ENCODE data around the gene BPIFA3. TPM values are rescaled to one million over a fixed set of nuclear protein-coding genes. Genes with fewer than 3 reads are reported as not detected.

Gene BPIFA3
- total RNA-seq = not detected
- long read RNA-seq = 0 reads

DNA sequence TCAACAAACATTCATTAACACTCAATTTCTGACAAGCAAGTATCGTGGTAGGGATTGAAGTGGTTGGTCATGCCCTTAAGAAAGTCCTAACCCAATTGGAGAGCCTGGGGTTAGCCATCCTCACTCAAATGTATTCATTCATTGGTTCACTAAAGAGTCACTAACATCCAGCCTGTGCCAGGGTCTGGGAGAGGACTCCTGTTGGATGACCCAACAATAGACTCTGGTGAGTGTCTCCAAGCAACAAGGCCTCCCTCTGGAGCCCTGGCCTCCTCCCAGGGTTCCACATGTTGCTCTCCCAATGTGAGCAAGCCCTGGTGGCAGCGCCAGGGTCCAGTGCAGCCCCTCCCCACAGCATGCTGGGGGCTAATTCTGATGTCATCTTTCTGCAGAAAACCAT lies at the start of gene BPIFA3:
TSS of gene BPIFA3 (plus strand) at position 301 of the 400 bp plus-strand sequence. CDS start 185 bp downstream, outside the sequence.
- 63% methylated on average over 1 of the region's 2 CpGs for WGBS (ENCODE audit: insufficient coverage, low coverage, low lambda C conversion rate, missing lambda C conversion rate)
- DNase-seq = no peak
- TF ChIP-seq POLR2A (IDR thresholded peaks at IDR 0.05) = no peak
- no peak within 1 kb of the TSS for H3K27ac ChIP-seq
- no peaks in the 10 kb centered on the region for H3K36me3 ChIP-seq
- H3K27me3 ChIP-seq = no peaks in the 10 kb centered on the region
- H3K4me1 ChIP-seq = no peaks in the 10 kb centered on the region
- peak in 1 of 4 donors; percentile 30 for ATAC-seq
- intact Hi-C loops (cut with DNase I) = loop anchor here in 1 of 2 donors (10.0 kb wide), 1 partner anchor 312 kb away; no protein-coding TSS in a partner anchor
- no peaks in the 10 kb centered on the region for H3K9me3 ChIP-seq
- H3K4me3 ChIP-seq = no peak within 1 kb of the TSS

DNA sequence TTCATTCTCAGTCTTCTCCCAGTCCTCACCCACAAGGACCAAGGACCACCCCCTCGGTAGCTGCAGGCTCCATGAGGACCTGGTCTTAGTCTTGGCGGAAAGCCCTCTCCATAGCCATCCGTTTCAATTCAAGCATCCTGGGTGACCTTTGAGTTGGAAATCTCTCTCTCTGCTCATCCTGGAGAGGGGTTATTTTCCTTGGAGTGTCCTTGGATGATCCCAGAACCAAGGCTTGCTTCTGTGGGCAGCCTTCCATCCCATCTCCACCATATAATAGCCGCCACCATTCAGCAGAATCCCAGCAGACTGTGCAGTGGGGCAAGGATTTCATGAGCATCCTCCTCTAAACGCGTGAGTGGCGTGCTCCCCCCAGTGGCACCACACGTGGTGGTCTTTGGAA lies 49.3 kb upstream of the BPIFA3 start, which contains the start of gene BPIFA2:
TSS of gene BPIFA2 (plus strand) at position 301 of the 400 bp plus-strand sequence. CDS start 987 bp downstream, outside the sequence.
- H3K36me3 ChIP-seq = no peaks in the 10 kb centered on the region
- 75% methylated on average over 7 of the region's 8 CpGs for WGBS (ENCODE audit: insufficient coverage, low coverage, low lambda C conversion rate, missing lambda C conversion rate)
- no peak within 1 kb of the TSS for H3K27ac ChIP-seq
- no peak for ATAC-seq
- H3K27me3 ChIP-seq = no peaks in the 10 kb centered on the region
- no peak for DNase-seq
- no peak within 1 kb of the TSS for H3K4me3 ChIP-seq
- no peaks in the 10 kb centered on the region for H3K4me1 ChIP-seq
- no peaks in the 10 kb centered on the region for H3K9me3 ChIP-seq
- intact Hi-C loops (cut with DNase I) = no loop called here
- no peak for TF ChIP-seq POLR2A (IDR thresholded peaks at IDR 0.05)
- TF ChIP-seq, protein P1, sequence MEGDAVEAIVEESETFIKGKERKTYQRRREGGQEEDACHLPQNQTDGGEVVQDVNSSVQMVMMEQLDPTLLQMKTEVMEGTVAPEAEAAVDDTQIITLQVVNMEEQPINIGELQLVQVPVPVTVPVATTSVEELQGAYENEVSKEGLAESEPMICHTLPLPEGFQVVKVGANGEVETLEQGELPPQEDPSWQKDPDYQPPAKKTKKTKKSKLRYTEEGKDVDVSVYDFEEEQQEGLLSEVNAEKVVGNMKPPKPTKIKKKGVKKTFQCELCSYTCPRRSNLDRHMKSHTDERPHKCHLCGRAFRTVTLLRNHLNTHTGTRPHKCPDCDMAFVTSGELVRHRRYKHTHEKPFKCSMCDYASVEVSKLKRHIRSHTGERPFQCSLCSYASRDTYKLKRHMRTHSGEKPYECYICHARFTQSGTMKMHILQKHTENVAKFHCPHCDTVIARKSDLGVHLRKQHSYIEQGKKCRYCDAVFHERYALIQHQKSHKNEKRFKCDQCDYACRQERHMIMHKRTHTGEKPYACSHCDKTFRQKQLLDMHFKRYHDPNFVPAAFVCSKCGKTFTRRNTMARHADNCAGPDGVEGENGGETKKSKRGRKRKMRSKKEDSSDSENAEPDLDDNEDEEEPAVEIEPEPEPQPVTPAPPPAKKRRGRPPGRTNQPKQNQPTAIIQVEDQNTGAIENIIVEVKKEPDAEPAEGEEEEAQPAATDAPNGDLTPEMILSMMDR (IDR thresholded peaks at IDR 0.05) = no peak

DNA sequence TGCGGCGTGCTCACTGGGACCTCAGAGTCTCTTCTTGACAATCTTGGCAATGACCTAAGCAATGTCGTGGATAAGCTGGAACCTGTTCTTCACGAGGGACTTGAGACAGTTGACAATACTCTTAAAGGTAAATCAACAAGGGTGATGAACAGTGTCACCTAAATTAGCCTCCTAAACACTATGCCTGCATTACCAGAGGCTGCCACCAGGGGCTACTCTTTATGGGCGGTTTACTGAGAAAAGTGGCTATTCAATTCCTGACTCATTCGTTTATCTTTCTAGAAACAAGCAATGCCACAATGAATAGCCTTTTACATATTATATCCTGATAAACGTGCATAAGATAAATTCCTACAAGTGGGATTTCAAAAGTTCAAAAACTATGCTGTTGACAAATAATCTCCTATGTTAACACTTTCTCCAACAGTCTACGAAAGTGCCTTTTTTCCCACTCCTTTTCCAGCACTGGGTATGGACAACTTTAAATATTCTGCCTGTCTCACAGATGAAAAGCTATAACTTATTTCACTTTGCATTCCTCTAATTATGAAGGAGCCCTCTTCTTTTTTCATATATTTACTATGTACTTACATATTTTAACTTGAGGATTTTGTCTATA lies 47.9 kb upstream of the BPIFA3 start:
- 18% methylated on average over 5 of the region's 8 CpGs for WGBS (ENCODE audit: insufficient coverage, low coverage, low lambda C conversion rate, missing lambda C conversion rate)
- intact Hi-C loops (cut with DNase I) = no loop called here
- Histone ChIP-seq H3K4me1 (no peaks in the 10 kb centered on the region), H3K27ac (no peak overlapping the region), H3K27me3 (no peaks in the 10 kb centered on the region), H3K36me3 (no peaks in the 10 kb centered on the region), H3K4me3 (no peak overlapping the region), H3K9me3 (no peaks in the 10 kb centered on the region)
- ATAC-seq (no peak), DNase-seq (no peak)
- no peak for TF ChIP-seq POLR2A (IDR thresholded peaks at IDR 0.05)
- TF ChIP-seq, protein P1 (IDR thresholded peaks at IDR 0.05) = peak; percentile 10 to 36 (median 18)

DNA sequence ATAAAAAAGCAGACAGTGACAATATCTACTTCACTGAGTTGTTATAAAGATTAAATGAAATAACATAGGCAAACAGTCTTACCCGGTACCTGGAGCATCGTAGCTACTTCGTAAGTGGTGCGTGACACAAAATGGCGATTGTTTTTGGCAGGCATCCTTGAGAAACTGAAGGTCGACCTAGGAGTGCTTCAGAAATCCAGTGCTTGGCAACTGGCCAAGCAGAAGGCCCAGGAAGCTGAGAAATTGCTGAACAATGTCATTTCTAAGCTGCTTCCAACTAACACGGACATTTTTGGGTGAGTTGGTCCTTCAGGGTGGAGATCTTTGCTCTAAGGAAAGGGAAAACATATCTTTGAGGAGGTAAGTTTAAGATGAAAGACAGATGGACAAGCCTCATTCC lies 44.4 kb upstream of the BPIFA3 start:
- no peaks in the 10 kb centered on the region for H3K9me3 ChIP-seq
- H3K27me3 ChIP-seq = no peaks in the 10 kb centered on the region
- no peak overlapping the region for H3K4me3 ChIP-seq
- H3K4me1 ChIP-seq = no peaks in the 10 kb centered on the region
- 53% methylated on average over 7 of the region's 7 CpGs for WGBS (ENCODE audit: insufficient coverage, low coverage, low lambda C conversion rate, missing lambda C conversion rate)
- TF ChIP-seq POLR2A (IDR thresholded peaks at IDR 0.05) = no peak
- TF ChIP-seq, protein P1 (IDR thresholded peaks at IDR 0.05) = no peak
- no peak overlapping the region for H3K27ac ChIP-seq
- no peaks in the 10 kb centered on the region for H3K36me3 ChIP-seq
- DNase-seq = no peak
- intact Hi-C loops (cut with DNase I) = no loop called here
- no peak for ATAC-seq

DNA sequence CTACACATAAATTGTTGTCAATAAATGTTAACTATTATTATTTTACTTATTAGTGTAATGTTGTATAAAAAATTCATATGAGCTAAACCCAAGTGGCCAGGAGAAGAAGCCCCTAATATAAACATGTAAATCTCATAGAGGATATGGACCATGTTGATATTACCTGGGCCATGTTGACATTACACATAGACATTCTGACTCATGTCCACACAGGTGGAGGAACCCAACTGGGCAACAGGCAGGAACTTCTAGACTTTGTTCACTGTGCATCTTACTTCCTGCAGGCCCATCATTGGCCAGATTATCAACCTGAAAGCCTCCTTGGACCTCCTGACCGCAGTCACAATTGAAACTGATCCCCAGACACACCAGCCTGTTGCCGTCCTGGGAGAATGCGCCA lies 42.0 kb upstream of the BPIFA3 start:
- no peak for TF ChIP-seq POLR2A (IDR thresholded peaks at IDR 0.05)
- TF ChIP-seq, protein P1 (IDR thresholded peaks at IDR 0.05) = no peak
- intact Hi-C loops (cut with DNase I) = no loop called here
- Histone ChIP-seq H3K4me3 (no peak overlapping the region), H3K9me3 (no peaks in the 10 kb centered on the region), H3K4me1 (no peaks in the 10 kb centered on the region), H3K27me3 (no peaks in the 10 kb centered on the region), H3K27ac (no peak overlapping the region), H3K36me3 (no peaks in the 10 kb centered on the region)
- 82% methylated on average over 3 of the region's 3 CpGs for WGBS (ENCODE audit: insufficient coverage, low coverage, low lambda C conversion rate, missing lambda C conversion rate)
- ATAC-seq (peak in 1 of 4 donors; percentile 63), DNase-seq (no peak)
